Prostate gland (tissue), 2 donors: ENCODE results near the gene ABCB1.

ENCODE experiments used
- CTCF ChIP-seq, 4 experiments: fragments of 200-600 bp in 2 of 4; fragments of 450-650 bp in 2 of 4; sonication (generic) in 2 of 4; IDR thresholded peaks; 1 replicate in 3 of 4; 2 replicates in 1 of 4; pipeline ENCODE4 v1.5.1; 2016 to 2019; ENCODE audit warnings: antibody characterized with exemption in 4 of 4, mild to moderate bottlenecking in 2 of 4, moderate library complexity in 2 of 4
- POLR2A ChIP-seq: fragments of 450-650 bp; IDR thresholded peaks from one replicate; pipeline ENCODE4 v1.6.1; 2016; ENCODE audit warnings: antibody characterized with exemption, mild to moderate bottlenecking
- POLR2AphosphoS5 ChIP-seq: sonication (generic); formaldehyde crosslinking; IDR thresholded peaks from one replicate; pipeline ENCODE4 v1.6.1; 2017; ENCODE audit warnings: antibody characterized with exemption

DNA sequence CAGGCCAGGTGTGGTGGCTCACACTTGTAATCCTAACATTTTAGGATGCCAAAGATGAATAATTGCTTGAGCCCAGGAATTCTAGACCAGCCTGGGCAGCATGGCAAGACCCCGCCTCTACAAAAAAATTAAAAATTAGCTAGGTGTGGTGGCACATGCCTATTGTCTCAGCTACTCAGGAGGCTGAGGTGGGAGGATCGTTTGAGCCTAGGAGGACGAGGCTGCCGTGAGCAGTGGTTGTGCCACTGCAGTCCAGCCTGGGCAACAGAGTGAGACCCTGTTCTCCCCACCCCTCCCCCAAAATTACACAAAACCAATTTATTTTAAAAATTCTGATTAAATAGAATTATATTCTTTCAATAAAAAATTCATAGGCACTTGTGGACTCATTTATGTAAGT lies 39.0 kb downstream of the ABCB1 start:
- TF ChIP-seq POLR2A, result no peak
- no peak for TF ChIP-seq CTCF (IDR thresholded peaks at IDR 0.05)
- TF ChIP-seq POLR2AphosphoS5, result no peak
